ENCODE data around the gene OR8B8.
"Not testable (repeated sequence)": the region's sequence is repeated elsewhere in the genome, so short reads cannot be mapped to it uniquely, and the experiment has no call there.

OR8B8 gene

DNA sequence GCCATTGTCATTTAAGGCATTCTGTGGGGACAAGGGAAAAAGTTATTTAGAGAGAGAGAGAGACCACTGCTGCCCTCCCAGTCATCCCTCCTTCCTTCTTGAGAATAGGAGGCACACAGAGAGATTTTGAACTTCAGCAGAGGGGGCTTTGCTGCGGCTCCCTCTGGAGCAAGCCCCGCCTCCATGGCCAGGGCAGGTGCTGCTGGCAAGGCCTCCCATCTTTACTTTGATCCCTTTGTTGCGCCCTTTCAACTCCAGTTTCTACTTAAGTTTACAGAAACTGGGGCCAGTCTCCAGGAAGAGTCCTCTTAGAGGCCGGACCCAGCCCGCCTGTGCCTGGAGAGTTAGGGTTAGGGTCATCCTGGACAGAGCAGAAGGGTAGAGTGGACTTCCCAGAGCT lies 4.4 kb downstream of the OR8B8 start:
- no peak for DNase-seq

DNA sequence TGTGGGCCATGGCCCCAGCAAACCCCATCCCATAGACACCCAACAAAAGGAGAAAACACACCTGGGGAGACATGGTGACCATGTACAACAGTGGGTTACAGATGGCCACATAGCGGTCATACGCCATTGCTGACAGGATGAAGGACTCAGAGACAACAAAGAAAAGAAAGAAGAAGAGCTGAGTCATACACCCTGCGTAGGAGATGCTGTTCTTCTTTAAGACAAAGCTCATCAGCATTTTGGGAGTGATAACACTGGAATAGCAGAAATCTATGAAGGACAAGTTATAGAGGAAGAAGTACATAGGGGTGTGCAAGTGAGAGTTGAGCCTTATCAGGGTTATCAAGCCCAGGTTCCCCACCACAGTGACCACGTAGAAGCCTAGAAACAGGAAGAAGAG lies 4.9 kb downstream of the OR8B8 start:
- DNase-seq = no peak

- no peak for DNase-seq
These were observed 10.8 kb downstream of the OR8B8 start for GRCh38 chr11:124434699-124435098.

- DNase-seq = no peak
These were observed 15.9 kb downstream of the OR8B8 start for GRCh38 chr11:124429599-124429998.

DNA sequence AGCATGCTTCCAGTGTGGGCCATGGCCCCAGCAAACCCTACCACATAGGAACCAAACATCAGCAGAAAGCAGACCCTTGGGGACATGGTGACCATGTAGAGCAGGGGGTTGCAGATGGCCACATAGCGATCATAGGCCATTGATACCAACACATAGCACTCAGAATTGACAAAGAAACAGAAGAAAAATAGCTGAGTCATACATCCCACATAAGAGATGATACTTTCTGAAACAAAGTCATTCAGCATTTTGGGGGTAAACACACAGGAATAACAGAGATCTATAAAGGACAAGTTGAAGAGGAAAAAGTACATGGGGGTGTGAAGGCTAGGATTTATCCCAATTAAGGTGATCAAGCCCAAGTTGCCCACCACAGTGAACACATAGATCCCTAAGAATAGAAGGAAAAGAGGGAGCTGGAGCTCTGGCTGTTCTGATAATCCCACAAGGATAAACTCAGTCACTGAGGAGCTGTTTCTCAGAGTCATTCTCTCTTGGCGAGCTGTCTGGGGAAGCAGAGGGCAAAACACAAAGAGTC lies 21.0 kb downstream of the OR8B8 start, which contains the start of gene OR8B4:
Gene OR8B4, minus strand, starts transcription at position 488 of the 538 bp plus-strand sequence. Its CDS starts 0 bp downstream, at position 488.
- DNase-seq = no peak

GRCh38 chr11:124421043-124421442 lies 24.5 kb downstream of the OR8B8 start:
- no peak for DNase-seq

GRCh38 chr11:124415356-124415923 lies 30.1 kb downstream of the OR8B8 start:
- no peak for DNase-seq

- DNase-seq = no peak
These were observed 35.6 kb downstream of the OR8B8 start for GRCh38 chr11:124409906-124410305.

DNA sequence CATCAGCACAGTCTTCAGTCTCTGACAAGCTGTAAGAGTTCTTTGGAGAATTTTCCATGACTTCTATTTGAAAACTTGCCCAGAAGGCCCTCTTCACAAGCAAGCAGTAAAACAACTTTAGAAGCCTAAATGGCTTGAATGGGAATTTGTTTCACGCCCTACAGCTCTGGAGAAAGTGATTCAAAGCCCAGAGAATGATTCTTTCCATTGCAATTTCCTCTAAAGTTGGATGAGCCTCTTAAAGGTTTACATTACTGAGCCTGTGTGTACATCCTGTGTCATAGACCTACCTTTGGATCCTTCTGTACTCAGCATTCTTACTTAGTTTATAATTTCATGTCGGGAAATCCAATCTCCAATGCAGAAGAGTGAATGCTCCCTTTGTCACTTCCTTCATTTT lies 39.9 kb downstream of the OR8B8 start:
- DNase-seq = no peak

DNA sequence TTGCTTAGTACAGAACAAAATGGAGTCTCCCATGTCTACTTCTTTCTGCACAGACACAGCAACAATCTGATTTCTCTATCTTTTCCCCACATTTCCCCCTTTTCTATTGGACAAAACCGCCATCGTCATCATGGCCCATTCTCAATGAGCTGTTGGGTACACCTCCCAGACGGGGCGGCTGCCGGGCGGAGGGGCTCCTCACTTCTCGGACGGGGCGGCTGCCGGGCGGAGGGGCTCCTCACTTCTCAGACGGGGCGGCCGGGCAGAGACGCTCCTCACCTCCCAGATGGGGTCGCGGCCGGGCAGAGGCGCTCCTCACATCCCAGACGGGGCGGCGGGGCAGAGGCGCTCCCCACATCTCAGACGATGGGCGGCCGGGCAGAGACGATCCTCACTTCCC lies 42.3 kb downstream of the OR8B8 start:
- not testable (repeated sequence) for DNase-seq

GRCh38 chr11:124402326-124402922 lies 43.1 kb downstream of the OR8B8 start:
- DNase-seq = no peak

DNA sequence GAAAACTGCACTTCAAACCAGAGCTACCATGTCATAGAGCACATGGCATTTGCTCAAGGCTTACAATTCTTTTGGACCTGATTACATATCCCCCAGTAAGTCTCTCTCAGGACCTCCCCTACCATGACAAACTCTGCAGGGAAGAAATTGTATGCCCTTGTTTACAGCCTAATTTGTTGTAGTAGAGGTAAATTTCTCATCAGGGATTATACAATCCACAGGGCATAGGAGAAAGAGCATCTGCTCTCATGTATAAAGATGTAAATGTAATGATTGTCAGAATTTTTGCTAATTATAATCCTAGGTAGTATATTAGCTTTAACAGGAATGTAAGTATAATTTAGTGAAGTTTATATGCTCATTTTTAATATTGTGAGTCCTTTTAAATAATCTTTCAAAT lies 46.6 kb downstream of the OR8B8 start, which contains the start of gene OR8B3:
Gene OR8B3, minus strand, starts transcription at position 101 of the 400 bp plus-strand sequence. CDS start 1,673 bp downstream, outside the sequence.
- no peak for DNase-seq

GRCh38 chr11:124396847-124397246 lies 48.6 kb downstream of the OR8B8 start:
- not testable (repeated sequence) for DNase-seq

GRCh38 chr11:124394408-124394807 lies 51.1 kb downstream of the OR8B8 start:
- DNase-seq = no peak

Measured in activated naive CD4-positive, alpha-beta T cell (primary cell).